ENCODE measurements around the gene AGXT. TPM values are rescaled to one million over a fixed set of nuclear protein-coding genes. Genes with fewer than 3 reads are reported as not detected.
A peak's percentile ranks its signal among the peaks of the same experiment; 100 is the strongest.

AGXT gene
- total RNA-seq, 1 experiment from 2014 or later, result 0.34 TPM

- H3K36me3 ChIP-seq (ENCODE audit: control insufficient read depth in 1 of 2, insufficient read depth in 2 of 2, low read length in 2 of 2), result no peaks in the 10 kb centered on the region
- intact Hi-C loops (cut with micrococcal nuclease), result no loop called here
- RAD21 ChIA-PET (ENCODE audit: low non-redundant PET in 1 of 2, low total read pairs in 2 of 2, uncharacterized antibody in 2 of 2, unreplicated experiment in 2 of 2), result no interaction called here
- BruUV-seq (replicated peaks), result no TSS peak
- H3K27ac ChIP-seq (ENCODE audit: low read depth, low read length), result no peak within 1 kb of the TSS
- DNase-seq (ENCODE audit: low read depth, low spot score), result peak; percentile 58
- H3K4me2 ChIP-seq (ENCODE audit: low read length), result peak within 1 kb of the TSS; percentile 75
- no peaks in the 10 kb centered on the region for H4K20me1 ChIP-seq (ENCODE audit: insufficient read depth)
- H3K9me2 ChIP-seq (ENCODE audit: insufficient read depth), result no peaks in the 10 kb centered on the region
- peaks cover 34 to 60% of the 10 kb centered on the region in 2 experiments for H3K4me1 ChIP-seq (ENCODE audit: control insufficient read depth in 1 of 2, insufficient read depth in 2 of 2, low read length in 2 of 2)
- H3K9ac ChIP-seq (ENCODE audit: low read length), result peak within 1 kb of the TSS; percentile 18; the same call in 1 of the 2 replicates
- no peaks in the 10 kb centered on the region for H3K9me3 ChIP-seq (ENCODE audit: control insufficient read depth in 1 of 2, insufficient read depth in 1 of 2, low read depth in 1 of 2, low read length in 2 of 2)
- POLR2A ChIA-PET, result no interaction called here
- H3K4me3 ChIP-seq (replicated peaks in 1 of 2; ENCODE audit: low read depth in 1 of 2, low read length in 2 of 2), result peak within 1 kb of the TSS in 1 of 2 experiments; percentile 7; a peak in 1 of 4 replicates
- H3K79me2 ChIP-seq (ENCODE audit: insufficient read depth, low read length), result no peaks in the 10 kb centered on the region
- CTCF ChIA-PET, result interaction anchor here (1.3 kb wide), 1 partner anchor 19 kb away, joined by 4 read pairs; no protein-coding TSS in a partner anchor
- ATAC-seq, result peak; percentile 77
- H3K27me3 ChIP-seq (ENCODE audit: insufficient read depth, low read length), result peaks cover 13% of the 10 kb centered on the region; the same call in 1 of the 2 replicates
- no peak within 1 kb of the TSS for H2AFZ ChIP-seq (ENCODE audit: low read depth, low read length, poor library complexity, severe bottlenecking)
- TF ChIP-seq POLR2A (IDR thresholded peaks at IDR 0.05; ENCODE audit: borderline replicate concordance, extremely low read depth, insufficient read depth, insufficient read length) (no peak), ZNF274 (IDR thresholded peaks at IDR 0.05; ENCODE audit: low read depth, low read length) (no peak), ZBTB33 (IDR thresholded peaks at IDR 0.05; ENCODE audit: extremely low read depth, insufficient replicate concordance, low read length) (peak; percentile 30), CBX3 (IDR thresholded peaks at IDR 0.05; ENCODE audit: low read depth) (no peak), CTCF (IDR thresholded peaks at IDR 0.05 in 2 of 3, conservative IDR thresholded peaks at IDR 0.05 in 1 of 3; ENCODE audit: borderline replicate concordance in 1 of 3, insufficient read depth in 1 of 3, low read depth in 2 of 3, low read length in 2 of 3) (no peak), ATF3 (IDR thresholded peaks at IDR 0.05) (no peak), YY1 (IDR thresholded peaks at IDR 0.05; ENCODE audit: extremely low read depth, insufficient replicate concordance, low read depth, low read length) (peak; percentile 69), SP1 (IDR thresholded peaks at IDR 0.05; ENCODE audit: low read depth) (no peak; the same call in 1 of the 2 replicates), EZH2phosphoT487 (IDR thresholded peaks at IDR 0.05; ENCODE audit: borderline replicate concordance) (no peak), ZFX (IDR thresholded peaks at IDR 0.05) (no peak), ELF1 (IDR thresholded peaks at IDR 0.05; ENCODE audit: borderline replicate concordance, low read depth) (no peak), SIN3A (IDR thresholded peaks at IDR 0.05; ENCODE audit: low read depth) (no peak; the same call in 1 of the 2 replicates), TCF7L2 (IDR thresholded peaks at IDR 0.05; ENCODE audit: borderline replicate concordance, extremely low read depth, insufficient read depth, insufficient read length) (peak; percentile 53), POLR2AphosphoS5 (IDR thresholded peaks at IDR 0.05; ENCODE audit: low read depth, low read length) (peak; percentile 69), REST (IDR thresholded peaks at IDR 0.05; ENCODE audit: low read depth) (no peak), JUND (IDR thresholded peaks at IDR 0.05) (peak; percentile 98), SRF (IDR thresholded peaks at IDR 0.05; ENCODE audit: low read depth) (no peak), FOSL1 (IDR thresholded peaks at IDR 0.05; ENCODE audit: low read depth) (peak; percentile 93), RAD21 (IDR thresholded peaks at IDR 0.05; ENCODE audit: low read depth) (no peak)
These were observed 27.2 kb downstream of the AGXT start, which contains the start of gene MAB21L4 for GRCh38 chr2:240895656-240896388. MAB21L4 (minus strand) TSS chr2:240896156; CDS start chr2:240895997, 159 bp downstream.
